ENCODE data around the gene FAM53A. TPM values are rescaled to one million over a fixed set of nuclear protein-coding genes. Genes with fewer than 3 reads are reported as not detected.

FAM53A gene
- total and polyA plus RNA-seq, 2 donors (not counting 1 experiment from before 2014, with no cell fraction given), result 0.65 to 0.99 TPM

- Histone ChIP-seq H4K20me1 (ENCODE audit: control insufficient read depth, extremely low read depth, insufficient read depth, low read length) (no peaks in the 10 kb centered on the region), H3K4me2 (ENCODE audit: extremely low read depth, insufficient read depth, low read length) (no peak overlapping the region), H3K27ac (ENCODE audit: insufficient read depth, low read length) (no peak overlapping the region), H3K79me2 (ENCODE audit: control insufficient read depth, insufficient read depth, low read length) (no peaks in the 10 kb centered on the region), H3K9ac (ENCODE audit: insufficient read depth, low read length) (no peak overlapping the region), H3K9me3 (ENCODE audit: control insufficient read depth, insufficient read depth, low read depth, low read length) (no peaks in the 10 kb centered on the region), H3K4me1 (ENCODE audit: control insufficient read depth, extremely low read depth, insufficient read depth, low read length) (peaks cover 5% of the 10 kb centered on the region), H2AFZ (ENCODE audit: low read length) (no peak overlapping the region), H3K36me3 (ENCODE audit: control insufficient read depth, insufficient read depth, low read length) (no peaks in the 10 kb centered on the region), H3K4me3 (replicated peaks in 1 of 4; ENCODE audit: control extremely low read depth in 1 of 4, insufficient read depth in 1 of 4, low read depth in 3 of 4, low read length in 4 of 4) (no peak overlapping the region), H3K27me3 (ENCODE audit: control insufficient read depth, insufficient read depth, low read length) (no peaks in the 10 kb centered on the region)
- TF ChIP-seq, protein P1, sequence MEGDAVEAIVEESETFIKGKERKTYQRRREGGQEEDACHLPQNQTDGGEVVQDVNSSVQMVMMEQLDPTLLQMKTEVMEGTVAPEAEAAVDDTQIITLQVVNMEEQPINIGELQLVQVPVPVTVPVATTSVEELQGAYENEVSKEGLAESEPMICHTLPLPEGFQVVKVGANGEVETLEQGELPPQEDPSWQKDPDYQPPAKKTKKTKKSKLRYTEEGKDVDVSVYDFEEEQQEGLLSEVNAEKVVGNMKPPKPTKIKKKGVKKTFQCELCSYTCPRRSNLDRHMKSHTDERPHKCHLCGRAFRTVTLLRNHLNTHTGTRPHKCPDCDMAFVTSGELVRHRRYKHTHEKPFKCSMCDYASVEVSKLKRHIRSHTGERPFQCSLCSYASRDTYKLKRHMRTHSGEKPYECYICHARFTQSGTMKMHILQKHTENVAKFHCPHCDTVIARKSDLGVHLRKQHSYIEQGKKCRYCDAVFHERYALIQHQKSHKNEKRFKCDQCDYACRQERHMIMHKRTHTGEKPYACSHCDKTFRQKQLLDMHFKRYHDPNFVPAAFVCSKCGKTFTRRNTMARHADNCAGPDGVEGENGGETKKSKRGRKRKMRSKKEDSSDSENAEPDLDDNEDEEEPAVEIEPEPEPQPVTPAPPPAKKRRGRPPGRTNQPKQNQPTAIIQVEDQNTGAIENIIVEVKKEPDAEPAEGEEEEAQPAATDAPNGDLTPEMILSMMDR (conservative IDR thresholded peaks at IDR 0.05 in 1 of 2, IDR thresholded peaks at IDR 0.05 in 1 of 2; ENCODE audit: low read depth in 1 of 2, low read length in 2 of 2), result no peak
- no peak for TF ChIP-seq EZH2 (IDR thresholded peaks at IDR 0.05; ENCODE audit: low read length, missing control alignments)
- DNase-seq (ENCODE audit: low read depth in 2 of 2), result no peak
These were observed 5.9 kb downstream of the FAM53A start for GRCh38 chr4:1678244-1678643.

- no peaks in the 10 kb centered on the region for H3K36me3 ChIP-seq (ENCODE audit: control insufficient read depth, insufficient read depth, low read length)
- no peak overlapping the region for H3K4me2 ChIP-seq (ENCODE audit: extremely low read depth, insufficient read depth, low read length)
- no peaks in the 10 kb centered on the region for H3K79me2 ChIP-seq (ENCODE audit: control insufficient read depth, insufficient read depth, low read length)
- no peak overlapping the region for H3K27ac ChIP-seq (ENCODE audit: insufficient read depth, low read length)
- no peaks in the 10 kb centered on the region for H4K20me1 ChIP-seq (ENCODE audit: control insufficient read depth, extremely low read depth, insufficient read depth, low read length)
- no peaks in the 10 kb centered on the region for H3K9me3 ChIP-seq (ENCODE audit: control insufficient read depth, insufficient read depth, low read depth, low read length)
- H3K27me3 ChIP-seq (ENCODE audit: control insufficient read depth, insufficient read depth, low read length), result no peaks in the 10 kb centered on the region
- TF ChIP-seq, protein P1 (conservative IDR thresholded peaks at IDR 0.05 in 1 of 2, IDR thresholded peaks at IDR 0.05 in 1 of 2; ENCODE audit: low read depth in 1 of 2, low read length in 2 of 2), result no peak
- TF ChIP-seq EZH2 (IDR thresholded peaks at IDR 0.05; ENCODE audit: low read length, missing control alignments), result no peak
- H2AFZ ChIP-seq (ENCODE audit: low read length), result no peak overlapping the region
- H3K4me1 ChIP-seq (ENCODE audit: control insufficient read depth, extremely low read depth, insufficient read depth, low read length), result no peaks in the 10 kb centered on the region
- H3K4me3 ChIP-seq (replicated peaks in 1 of 4; ENCODE audit: control extremely low read depth in 1 of 4, insufficient read depth in 1 of 4, low read depth in 3 of 4, low read length in 4 of 4), result no peak overlapping the region
- H3K9ac ChIP-seq (ENCODE audit: insufficient read depth, low read length), result no peak overlapping the region
- no peak for DNase-seq (ENCODE audit: low read depth in 2 of 2)
These were observed 7.2 kb downstream of the FAM53A start for GRCh38 chr4:1676605-1677525.

- H3K9ac ChIP-seq (ENCODE audit: insufficient read depth, low read length), result no peak overlapping the region
- H3K9me3 ChIP-seq (ENCODE audit: control insufficient read depth, insufficient read depth, low read depth, low read length), result no peaks in the 10 kb centered on the region
- no peaks in the 10 kb centered on the region for H3K4me1 ChIP-seq (ENCODE audit: control insufficient read depth, extremely low read depth, insufficient read depth, low read length)
- H3K27me3 ChIP-seq (ENCODE audit: control insufficient read depth, insufficient read depth, low read length), result no peaks in the 10 kb centered on the region
- no peaks in the 10 kb centered on the region for H4K20me1 ChIP-seq (ENCODE audit: control insufficient read depth, extremely low read depth, insufficient read depth, low read length)
- no peak overlapping the region for H3K4me2 ChIP-seq (ENCODE audit: extremely low read depth, insufficient read depth, low read length)
- H3K79me2 ChIP-seq (ENCODE audit: control insufficient read depth, insufficient read depth, low read length), result no peaks in the 10 kb centered on the region
- no peak overlapping the region for H3K27ac ChIP-seq (ENCODE audit: insufficient read depth, low read length)
- no peak for DNase-seq (ENCODE audit: low read depth in 2 of 2)
- H2AFZ ChIP-seq (ENCODE audit: low read length), result no peak overlapping the region
- no peak overlapping the region for H3K4me3 ChIP-seq (replicated peaks in 1 of 4; ENCODE audit: control extremely low read depth in 1 of 4, insufficient read depth in 1 of 4, low read depth in 3 of 4, low read length in 4 of 4)
- no peaks in the 10 kb centered on the region for H3K36me3 ChIP-seq (ENCODE audit: control insufficient read depth, insufficient read depth, low read length)
- TF ChIP-seq, protein P1 (conservative IDR thresholded peaks at IDR 0.05 in 1 of 2, IDR thresholded peaks at IDR 0.05 in 1 of 2; ENCODE audit: low read depth in 1 of 2, low read length in 2 of 2), result no peak
- TF ChIP-seq EZH2 (IDR thresholded peaks at IDR 0.05; ENCODE audit: low read length, missing control alignments), result no peak
These were observed 8.3 kb downstream of the FAM53A start for GRCh38 chr4:1675802-1676137.

All from fibroblast of lung (primary cell).